ENCODE data around the gene EXOC3L4. TPM values are rescaled to one million over a fixed set of nuclear protein-coding genes. Genes with fewer than 3 reads are reported as not detected.

Gene EXOC3L4
- polyA plus RNA-seq, 1 of the 3 experiments (the other 2 are of a cell fraction): 0.46 TPM

DNA sequence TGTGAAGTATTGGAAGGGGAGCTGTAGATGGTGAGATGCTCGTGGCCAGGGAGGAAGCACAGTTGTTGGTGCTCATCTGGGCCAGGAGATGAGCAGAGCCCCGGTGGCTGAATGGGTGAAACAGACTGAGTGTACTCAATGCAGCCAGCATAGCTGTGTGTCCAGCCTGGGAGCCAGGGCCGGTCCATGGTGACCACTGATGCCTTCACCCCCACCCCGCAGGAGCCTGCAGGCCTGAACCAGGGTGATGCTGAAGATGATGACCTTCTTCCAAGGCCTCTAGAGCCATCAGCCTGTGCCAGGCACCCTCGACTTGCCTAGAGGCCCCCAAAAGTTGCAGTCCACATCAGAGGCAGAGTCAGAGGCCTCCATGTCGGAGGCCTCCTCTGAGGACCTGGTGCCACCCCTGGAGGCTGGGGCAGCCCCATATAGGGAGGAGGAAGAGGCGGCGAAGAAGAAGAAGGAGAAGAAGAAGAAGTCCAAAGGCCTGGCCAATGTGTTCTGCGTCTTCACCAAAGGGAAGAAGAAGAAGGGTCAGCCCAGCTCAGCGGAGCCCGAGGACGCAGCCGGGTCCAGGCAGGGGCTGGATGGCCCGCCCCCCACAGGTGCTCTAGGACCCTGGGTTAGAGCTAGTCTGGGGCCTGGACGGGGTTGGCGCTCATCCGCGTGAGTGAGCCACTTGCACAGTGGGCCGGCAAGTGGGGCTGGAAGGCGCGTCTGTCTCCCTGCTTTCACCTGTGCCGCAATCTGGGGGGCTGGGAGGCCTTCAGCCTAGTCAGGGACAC, 31.8 kb downstream of the EXOC3L4 start:
- Histone ChIP-seq H2AFZ (ENCODE audit: low read depth) (no peak overlapping the region), H3K79me2 (ENCODE audit: insufficient read depth) (no peaks in the 10 kb centered on the region), H3K27me3 (ENCODE audit: insufficient read depth) (no peaks in the 10 kb centered on the region), H3K9me2 (no peaks in the 10 kb centered on the region), H3K4me2 (peak overlapping the region; percentile 53; the same call in 1 of the 2 replicates), H3K4me3 (ENCODE audit: low read depth in 2 of 2, low read length in 1 of 2) (peak overlapping the region in 1 of 2 experiments; percentile 33; a peak in 1 of 4 replicates), H3K9me3 (no peaks in the 10 kb centered on the region), H3K9ac (no peak overlapping the region), H3K27ac (ENCODE audit: low read depth in 2 of 2, low read length in 1 of 2) (no peak overlapping the region), H3F3A (replicated peaks; ENCODE audit: insufficient read depth) (peaks cover 5% of the 10 kb centered on the region), H3K4me1 (ENCODE audit: control insufficient read depth in 1 of 2, insufficient read depth in 2 of 2, low read depth in 1 of 2, low read length in 1 of 2) (peaks cover 39 to 52% of the 10 kb centered on the region in 2 experiments), H4K20me1 (ENCODE audit: insufficient read depth) (no peaks in the 10 kb centered on the region), H3K36me3 (replicated peaks in 1 of 2; ENCODE audit: control insufficient read depth in 1 of 2, insufficient read depth in 2 of 2, low read length in 1 of 2) (no peaks in the 10 kb centered on the region)
- no peak for TF ChIP-seq SMC3 (IDR thresholded peaks at IDR 0.05; ENCODE audit: low read depth, low read length)
- no peak for TF ChIP-seq GABPA (IDR thresholded peaks at IDR 0.05; ENCODE audit: low read depth)
- TF ChIP-seq FOXJ3 (CRISPR knock-in tag; IDR thresholded peaks at IDR 0.05): no peak
- TF ChIP-seq, protein P1, sequence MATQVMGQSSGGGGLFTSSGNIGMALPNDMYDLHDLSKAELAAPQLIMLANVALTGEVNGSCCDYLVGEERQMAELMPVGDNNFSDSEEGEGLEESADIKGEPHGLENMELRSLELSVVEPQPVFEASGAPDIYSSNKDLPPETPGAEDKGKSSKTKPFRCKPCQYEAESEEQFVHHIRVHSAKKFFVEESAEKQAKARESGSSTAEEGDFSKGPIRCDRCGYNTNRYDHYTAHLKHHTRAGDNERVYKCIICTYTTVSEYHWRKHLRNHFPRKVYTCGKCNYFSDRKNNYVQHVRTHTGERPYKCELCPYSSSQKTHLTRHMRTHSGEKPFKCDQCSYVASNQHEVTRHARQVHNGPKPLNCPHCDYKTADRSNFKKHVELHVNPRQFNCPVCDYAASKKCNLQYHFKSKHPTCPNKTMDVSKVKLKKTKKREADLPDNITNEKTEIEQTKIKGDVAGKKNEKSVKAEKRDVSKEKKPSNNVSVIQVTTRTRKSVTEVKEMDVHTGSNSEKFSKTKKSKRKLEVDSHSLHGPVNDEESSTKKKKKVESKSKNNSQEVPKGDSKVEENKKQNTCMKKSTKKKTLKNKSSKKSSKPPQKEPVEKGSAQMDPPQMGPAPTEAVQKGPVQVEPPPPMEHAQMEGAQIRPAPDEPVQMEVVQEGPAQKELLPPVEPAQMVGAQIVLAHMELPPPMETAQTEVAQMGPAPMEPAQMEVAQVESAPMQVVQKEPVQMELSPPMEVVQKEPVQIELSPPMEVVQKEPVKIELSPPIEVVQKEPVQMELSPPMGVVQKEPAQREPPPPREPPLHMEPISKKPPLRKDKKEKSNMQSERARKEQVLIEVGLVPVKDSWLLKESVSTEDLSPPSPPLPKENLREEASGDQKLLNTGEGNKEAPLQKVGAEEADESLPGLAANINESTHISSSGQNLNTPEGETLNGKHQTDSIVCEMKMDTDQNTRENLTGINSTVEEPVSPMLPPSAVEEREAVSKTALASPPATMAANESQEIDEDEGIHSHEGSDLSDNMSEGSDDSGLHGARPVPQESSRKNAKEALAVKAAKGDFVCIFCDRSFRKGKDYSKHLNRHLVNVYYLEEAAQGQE (IDR thresholded peaks at IDR 0.05; ENCODE audit: low read depth, low read length): no peak
- TF ChIP-seq, protein P2, sequence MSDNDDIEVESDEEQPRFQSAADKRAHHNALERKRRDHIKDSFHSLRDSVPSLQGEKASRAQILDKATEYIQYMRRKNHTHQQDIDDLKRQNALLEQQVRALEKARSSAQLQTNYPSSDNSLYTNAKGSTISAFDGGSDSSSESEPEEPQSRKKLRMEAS (IDR thresholded peaks at IDR 0.05; ENCODE audit: low read depth): no peak
- no peak for TF ChIP-seq TAF1 (IDR thresholded peaks at IDR 0.05; ENCODE audit: borderline replicate concordance, low read depth, low read length)
- TF ChIP-seq JUND (IDR thresholded peaks at IDR 0.05): no peak
- TF ChIP-seq USF2 (IDR thresholded peaks at IDR 0.05; ENCODE audit: borderline replicate concordance, low read depth, low read length): no peak
- TF ChIP-seq FOXM1 (IDR thresholded peaks at IDR 0.05; ENCODE audit: low read depth): no peak
- TF ChIP-seq CHD2 (IDR thresholded peaks at IDR 0.05; ENCODE audit: low read length, partially characterized antibody): no peak
- no peak for TF ChIP-seq POLR2AphosphoS5 (IDR thresholded peaks at IDR 0.05; ENCODE audit: low read depth, low read length)
- TF ChIP-seq PBX3 (IDR thresholded peaks at IDR 0.05): no peak
- no peak for TF ChIP-seq SIN3A (IDR thresholded peaks at IDR 0.05; ENCODE audit: borderline replicate concordance, low read depth, low read length)
- TF ChIP-seq EZH2phosphoT487 (IDR thresholded peaks at IDR 0.05; ENCODE audit: borderline replicate concordance, low read depth): no peak
- POLR2A ChIA-PET: no interaction called here
- CTCF ChIA-PET: interaction anchor here (0.9 to 8.9 kb wide), 16 partner anchors 10 to 166 kb away, joined by 3 to 132 read pairs (median 4); no protein-coding TSS in a partner anchor
- 94% methylated on average over 16 of the region's 22 CpGs for WGBS (ENCODE audit: low lambda C conversion rate)
- DNase-seq: no peak

Data from SK-N-SH (cell line).